ENCODE measurements around the gene TADA2A.
"Not testable (repeated sequence)": the region's sequence is repeated elsewhere in the genome, so short reads cannot be mapped to it uniquely, and the experiment has no call there.

Gene TADA2A

DNA sequence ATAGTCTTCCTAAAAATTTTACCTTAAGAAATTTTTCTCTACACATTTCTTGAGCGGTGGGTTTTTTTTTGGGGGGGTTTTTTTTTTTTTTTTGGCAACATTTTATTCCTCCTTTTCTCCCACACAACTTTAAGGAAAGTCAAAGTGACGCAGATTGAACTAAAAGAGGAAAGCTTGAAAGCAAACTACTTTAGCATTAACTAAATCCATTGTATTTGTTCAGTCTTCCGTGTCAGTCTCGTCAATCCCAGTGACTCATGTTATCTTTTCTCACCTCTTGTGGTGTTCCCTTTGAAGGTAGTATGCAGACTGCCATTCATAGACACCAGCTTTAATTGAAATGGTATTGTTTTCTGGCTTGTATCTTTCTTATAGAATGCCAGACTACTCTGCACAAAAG lies 39.3 kb downstream of the TADA2A start:
- no peak for DNase-seq (ENCODE audit: low spot score)
- no peak overlapping the region for H3K4me3 ChIP-seq
- TF ChIP-seq CTCF (IDR thresholded peaks at IDR 0.05) = no peak
- H3K27ac ChIP-seq = no peak overlapping the region

DNA sequence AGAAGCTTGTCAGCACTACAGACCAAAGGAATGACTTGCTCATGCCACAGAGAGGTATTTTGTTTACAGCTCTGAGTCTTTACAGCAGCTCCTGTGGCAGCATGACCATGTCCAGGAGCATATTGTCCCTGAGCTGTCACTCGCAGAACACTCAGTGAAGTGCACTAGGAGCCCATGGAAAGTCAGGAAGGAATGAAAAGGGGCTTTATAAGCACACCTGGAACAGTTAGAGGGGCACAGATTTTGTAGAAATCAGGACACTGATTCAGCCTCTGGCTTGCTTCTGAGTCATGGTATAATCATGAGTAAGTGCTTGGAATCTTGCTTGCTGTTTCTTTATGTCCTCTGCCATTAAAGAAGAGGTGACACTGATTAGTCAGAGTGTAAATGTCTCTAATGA lies 41.0 kb downstream of the TADA2A start:
- no peak for DNase-seq (ENCODE audit: low spot score)
- H3K4me3 ChIP-seq = no peak overlapping the region
- H3K27ac ChIP-seq = no peak overlapping the region
- no peak for TF ChIP-seq CTCF (IDR thresholded peaks at IDR 0.05)

GRCh38 chr17:37450112-37450511 lies 43.4 kb downstream of the TADA2A start:
- TF ChIP-seq CTCF (IDR thresholded peaks at IDR 0.05) = no peak

GRCh38 chr17:37457801-37458200 lies 51.1 kb downstream of the TADA2A start:
- DNase-seq (ENCODE audit: low spot score); H3K4me3 ChIP-seq; H3K27ac ChIP-seq: not testable (repeated sequence)

More at GRCh38 chr17:37450112-37450511, 43.4 kb downstream of the TADA2A start:
- no peak for DNase-seq (ENCODE audit: low spot score)
- H3K4me3 ChIP-seq = no peak overlapping the region
- no peak overlapping the region for H3K27ac ChIP-seq

DNA sequence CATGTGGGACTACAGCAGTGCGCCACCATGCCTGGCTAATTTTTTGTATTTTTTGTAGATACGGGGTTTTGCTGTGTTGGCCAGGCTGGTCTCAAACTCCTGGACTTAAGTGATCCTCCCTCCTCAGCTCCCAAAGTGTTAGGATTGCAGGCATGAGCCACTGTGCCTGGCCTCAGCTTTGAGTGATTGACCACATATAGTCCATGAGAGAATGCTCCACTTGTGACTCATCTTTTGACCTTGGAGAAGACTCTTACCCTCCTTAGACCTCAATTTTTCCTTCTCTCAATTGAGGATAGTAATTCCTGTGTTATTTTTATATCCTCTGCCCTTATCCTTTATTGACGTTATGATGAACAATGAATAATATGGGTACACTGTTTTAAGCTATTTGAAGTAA lies 52.1 kb downstream of the TADA2A start:
- H3K27ac ChIP-seq = no peak overlapping the region
- no peak for TF ChIP-seq CTCF (IDR thresholded peaks at IDR 0.05)
- no peak for DNase-seq (ENCODE audit: low spot score)
- no peak overlapping the region for H3K4me3 ChIP-seq

- no peak for TF ChIP-seq CTCF (IDR thresholded peaks at IDR 0.05)
- Histone ChIP-seq H3K4me3 (no peak overlapping the region), H3K27ac (no peak overlapping the region)
- DNase-seq (ENCODE audit: low spot score) = no peak
Measured at GRCh38 chr17:37461668-37462067, 55.0 kb downstream of the TADA2A start.

DNA sequence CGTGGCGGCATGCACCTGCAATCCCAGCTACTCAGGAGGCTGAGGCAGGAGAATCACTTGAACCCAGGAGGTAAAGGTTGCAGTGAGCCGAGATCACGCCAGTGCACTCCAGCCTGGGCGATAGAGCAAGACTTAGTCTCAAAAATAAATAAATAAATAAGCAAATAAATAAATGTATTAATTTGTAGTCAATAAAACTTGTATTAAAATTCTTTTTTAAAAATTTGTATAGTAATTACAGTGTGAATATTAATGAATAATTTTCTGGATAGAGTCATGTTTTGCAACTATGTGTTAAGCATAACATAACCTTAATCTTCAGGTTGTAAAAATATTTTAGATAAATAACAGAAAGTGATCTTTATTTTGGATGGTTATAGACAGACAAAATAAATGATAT lies 55.8 kb downstream of the TADA2A start:
- DNase-seq (ENCODE audit: low spot score) = no peak
- no peak overlapping the region for H3K27ac ChIP-seq
- TF ChIP-seq CTCF (IDR thresholded peaks at IDR 0.05) = no peak
- H3K4me3 ChIP-seq = no peak overlapping the region

DNA sequence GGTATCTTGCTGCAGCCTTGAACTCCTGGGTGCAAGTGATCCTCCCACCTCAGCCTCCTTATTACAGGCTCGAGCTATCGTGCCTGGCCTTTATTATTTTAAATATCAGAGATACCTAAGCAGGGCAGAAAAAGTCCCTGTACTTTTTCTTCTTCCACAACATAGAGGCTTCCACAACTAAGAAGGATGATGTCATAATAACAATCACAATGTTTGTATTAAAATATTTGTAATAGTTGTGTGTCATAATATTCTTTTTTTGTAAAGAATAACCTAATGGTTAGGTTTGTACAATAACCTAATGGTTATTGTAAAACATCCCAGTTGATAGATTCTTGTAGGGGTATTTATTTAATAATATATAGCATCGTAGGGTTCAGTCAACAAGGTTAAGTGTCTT lies 56.4 kb downstream of the TADA2A start:
- Histone ChIP-seq H3K27ac (no peak overlapping the region), H3K4me3 (no peak overlapping the region)
- TF ChIP-seq CTCF (IDR thresholded peaks at IDR 0.05) = no peak
- DNase-seq (ENCODE audit: low spot score) = no peak

Measured in coronary artery (tissue), 2 donors.